GM12878 (cell line): ENCODE results near the gene FOSL1.

Experiments used
- SP1 ChIP-seq: IDR thresholded peaks from one replicate; pipeline ENCODE4 v1.6.1; 2011; ENCODE audit warnings: low read depth, low read length
- STAT1 ChIP-seq: fragments of 450-650 bp; conservative IDR thresholded peaks from 2 replicates; pipeline ENCODE4 v1.6.1; 2014; ENCODE audit warnings: antibody characterized with exemption, mild to moderate bottlenecking

DNA sequence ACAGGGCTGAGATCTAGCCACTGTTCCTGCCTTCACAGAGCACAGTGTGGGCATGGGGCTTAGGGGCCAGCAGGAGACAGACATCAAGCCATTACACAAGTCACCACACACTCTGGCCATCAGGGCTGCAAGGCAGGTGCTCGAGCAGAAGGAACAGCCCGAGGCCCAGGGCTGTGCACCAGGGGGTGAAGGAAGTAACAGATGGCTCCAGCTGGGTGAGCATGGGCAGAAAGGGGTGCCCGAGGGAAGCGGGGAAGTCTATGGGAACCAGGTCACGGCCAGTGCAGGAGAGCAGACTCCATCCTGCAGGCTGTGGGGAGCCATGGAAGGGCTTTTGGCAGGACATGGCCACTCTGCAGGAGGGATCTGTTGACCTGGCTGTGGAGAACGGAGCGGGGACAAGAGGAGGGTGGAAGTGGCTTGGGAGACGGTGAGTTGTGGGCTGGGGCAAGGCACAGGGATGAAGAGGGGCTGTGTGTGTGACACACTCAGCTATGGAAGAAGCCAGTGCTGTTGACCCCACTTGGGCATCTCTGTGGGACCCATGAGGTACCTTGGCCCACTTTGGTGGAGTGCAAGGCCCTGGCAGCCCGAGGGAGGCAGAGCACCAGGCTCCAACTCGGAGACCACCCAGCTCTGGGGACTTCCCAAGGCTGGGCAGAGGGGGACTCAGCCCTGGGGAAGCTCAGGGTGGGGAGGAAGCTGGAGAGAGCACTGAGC, 15.1 kb upstream of the FOSL1 start:
- TF ChIP-seq SP1 (no peak), STAT1 (no peak)
